ENCODE results near the gene SLC25A21.

SLC25A21 gene

DNA sequence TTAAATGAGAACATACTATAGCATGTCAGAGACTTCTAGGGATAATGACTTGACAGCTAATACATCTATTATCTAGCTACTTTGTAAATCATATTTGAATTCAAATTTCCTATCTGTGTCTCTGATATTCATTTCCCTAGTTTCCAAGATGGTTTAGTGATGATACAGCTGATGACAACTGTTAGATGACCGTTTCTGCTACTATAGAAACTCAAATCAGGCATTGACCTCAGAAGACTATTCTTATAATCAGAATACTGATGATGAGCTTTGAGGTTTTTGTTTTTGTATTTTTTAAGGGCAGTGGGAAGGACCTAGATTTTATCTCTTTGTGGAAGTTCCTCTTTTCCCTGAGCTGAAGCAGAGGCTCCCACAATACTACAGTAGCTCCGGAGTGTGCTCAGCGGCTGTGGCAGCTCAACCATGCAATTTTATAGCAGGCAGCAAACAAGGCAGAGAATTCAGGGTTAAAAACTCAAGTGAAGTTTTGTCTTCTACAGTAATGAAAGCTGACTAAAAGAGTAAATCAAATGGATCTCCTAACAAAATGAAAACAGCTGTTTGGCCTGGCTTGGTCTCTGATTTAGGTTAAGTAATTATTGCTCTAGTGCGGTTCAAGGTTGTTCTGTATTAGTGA is 145.1 kb downstream of the SLC25A21 start (continued):
- TF ChIP-seq, protein P1, sequence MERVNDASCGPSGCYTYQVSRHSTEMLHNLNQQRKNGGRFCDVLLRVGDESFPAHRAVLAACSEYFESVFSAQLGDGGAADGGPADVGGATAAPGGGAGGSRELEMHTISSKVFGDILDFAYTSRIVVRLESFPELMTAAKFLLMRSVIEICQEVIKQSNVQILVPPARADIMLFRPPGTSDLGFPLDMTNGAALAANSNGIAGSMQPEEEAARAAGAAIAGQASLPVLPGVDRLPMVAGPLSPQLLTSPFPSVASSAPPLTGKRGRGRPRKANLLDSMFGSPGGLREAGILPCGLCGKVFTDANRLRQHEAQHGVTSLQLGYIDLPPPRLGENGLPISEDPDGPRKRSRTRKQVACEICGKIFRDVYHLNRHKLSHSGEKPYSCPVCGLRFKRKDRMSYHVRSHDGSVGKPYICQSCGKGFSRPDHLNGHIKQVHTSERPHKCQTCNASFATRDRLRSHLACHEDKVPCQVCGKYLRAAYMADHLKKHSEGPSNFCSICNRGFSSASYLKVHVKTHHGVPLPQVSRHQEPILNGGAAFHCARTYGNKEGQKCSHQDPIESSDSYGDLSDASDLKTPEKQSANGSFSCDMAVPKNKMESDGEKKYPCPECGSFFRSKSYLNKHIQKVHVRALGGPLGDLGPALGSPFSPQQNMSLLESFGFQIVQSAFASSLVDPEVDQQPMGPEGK (CRISPR knock-in tag; IDR thresholded peaks at IDR 0.05; ENCODE audit: borderline replicate concordance): no peak
- TF ChIP-seq ARNTL (CRISPR knock-in tag; IDR thresholded peaks at IDR 0.05; ENCODE audit: borderline replicate concordance, low read depth) (no peak), OSR1 (CRISPR knock-in tag; IDR thresholded peaks at IDR 0.05) (no peak), BACH2 (CRISPR knock-in tag; IDR thresholded peaks at IDR 0.05; ENCODE audit: borderline replicate concordance) (no peak)

DNA sequence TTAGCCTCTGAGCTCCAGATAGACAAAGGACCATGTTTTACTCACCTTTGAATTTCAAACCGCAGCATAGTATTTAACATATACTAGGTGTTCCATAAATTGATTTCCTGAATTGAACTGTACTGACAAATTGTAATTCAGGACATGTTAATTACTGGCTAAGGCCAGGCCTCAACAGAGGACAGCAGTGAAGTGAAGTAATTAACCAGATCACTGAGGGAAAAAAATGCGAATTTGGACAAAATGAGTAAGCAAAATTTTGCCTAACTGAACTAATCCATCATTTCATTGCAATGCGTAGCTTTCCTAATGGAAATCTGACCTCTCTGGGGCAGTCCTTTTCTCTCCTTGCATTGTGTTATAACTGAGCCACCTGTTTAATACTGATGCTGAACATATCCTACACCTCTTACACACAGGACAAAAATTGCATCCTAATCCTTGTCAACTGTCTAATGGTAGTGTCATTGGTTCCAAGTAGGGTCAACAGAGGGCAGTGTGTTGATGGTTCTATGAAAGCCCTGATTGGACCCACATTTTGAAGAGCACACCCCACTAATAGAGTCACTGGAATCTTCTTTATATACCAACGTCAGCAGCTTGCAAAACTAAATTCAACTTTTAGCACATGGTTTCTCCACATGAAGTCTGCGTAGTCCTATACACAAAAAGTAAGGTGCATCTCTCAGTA is 148.4 kb downstream of the SLC25A21 start:
- no peak for ATAC-seq
- TF ChIP-seq BACH2 (CRISPR knock-in tag; IDR thresholded peaks at IDR 0.05; ENCODE audit: borderline replicate concordance) (no peak), GLIS3 (CRISPR knock-in tag; IDR thresholded peaks at IDR 0.05) (no peak), TOX (CRISPR knock-in tag; IDR thresholded peaks at IDR 0.05; ENCODE audit: borderline replicate concordance) (no peak), ZNF70 (CRISPR knock-in tag; IDR thresholded peaks at IDR 0.05) (no peak), ZNF8 (CRISPR knock-in tag; IDR thresholded peaks at IDR 0.05) (no peak), RARB (CRISPR knock-in tag; IDR thresholded peaks at IDR 0.05) (no peak), ZFP3 (CRISPR knock-in tag; IDR thresholded peaks at IDR 0.05) (no peak), PPARA (CRISPR knock-in tag; IDR thresholded peaks at IDR 0.05; ENCODE audit: borderline replicate concordance) (no peak), CSDC2 (CRISPR knock-in tag; IDR thresholded peaks at IDR 0.05) (no peak), ZFP30 (CRISPR knock-in tag; IDR thresholded peaks at IDR 0.05) (no peak), TCF4 (CRISPR knock-in tag; IDR thresholded peaks at IDR 0.05; ENCODE audit: borderline replicate concordance) (no peak)
- TF ChIP-seq, protein P2, sequence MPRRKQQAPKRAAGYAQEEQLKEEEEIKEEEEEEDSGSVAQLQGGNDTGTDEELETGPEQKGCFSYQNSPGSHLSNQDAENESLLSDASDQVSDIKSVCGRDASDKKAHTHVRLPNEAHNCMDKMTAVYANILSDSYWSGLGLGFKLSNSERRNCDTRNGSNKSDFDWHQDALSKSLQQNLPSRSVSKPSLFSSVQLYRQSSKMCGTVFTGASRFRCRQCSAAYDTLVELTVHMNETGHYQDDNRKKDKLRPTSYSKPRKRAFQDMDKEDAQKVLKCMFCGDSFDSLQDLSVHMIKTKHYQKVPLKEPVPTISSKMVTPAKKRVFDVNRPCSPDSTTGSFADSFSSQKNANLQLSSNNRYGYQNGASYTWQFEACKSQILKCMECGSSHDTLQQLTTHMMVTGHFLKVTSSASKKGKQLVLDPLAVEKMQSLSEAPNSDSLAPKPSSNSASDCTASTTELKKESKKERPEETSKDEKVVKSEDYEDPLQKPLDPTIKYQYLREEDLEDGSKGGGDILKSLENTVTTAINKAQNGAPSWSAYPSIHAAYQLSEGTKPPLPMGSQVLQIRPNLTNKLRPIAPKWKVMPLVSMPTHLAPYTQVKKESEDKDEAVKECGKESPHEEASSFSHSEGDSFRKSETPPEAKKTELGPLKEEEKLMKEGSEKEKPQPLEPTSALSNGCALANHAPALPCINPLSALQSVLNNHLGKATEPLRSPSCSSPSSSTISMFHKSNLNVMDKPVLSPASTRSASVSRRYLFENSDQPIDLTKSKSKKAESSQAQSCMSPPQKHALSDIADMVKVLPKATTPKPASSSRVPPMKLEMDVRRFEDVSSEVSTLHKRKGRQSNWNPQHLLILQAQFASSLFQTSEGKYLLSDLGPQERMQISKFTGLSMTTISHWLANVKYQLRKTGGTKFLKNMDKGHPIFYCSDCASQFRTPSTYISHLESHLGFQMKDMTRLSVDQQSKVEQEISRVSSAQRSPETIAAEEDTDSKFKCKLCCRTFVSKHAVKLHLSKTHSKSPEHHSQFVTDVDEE (CRISPR knock-in tag; IDR thresholded peaks at IDR 0.05): no peak
- TF ChIP-seq, protein P3, sequence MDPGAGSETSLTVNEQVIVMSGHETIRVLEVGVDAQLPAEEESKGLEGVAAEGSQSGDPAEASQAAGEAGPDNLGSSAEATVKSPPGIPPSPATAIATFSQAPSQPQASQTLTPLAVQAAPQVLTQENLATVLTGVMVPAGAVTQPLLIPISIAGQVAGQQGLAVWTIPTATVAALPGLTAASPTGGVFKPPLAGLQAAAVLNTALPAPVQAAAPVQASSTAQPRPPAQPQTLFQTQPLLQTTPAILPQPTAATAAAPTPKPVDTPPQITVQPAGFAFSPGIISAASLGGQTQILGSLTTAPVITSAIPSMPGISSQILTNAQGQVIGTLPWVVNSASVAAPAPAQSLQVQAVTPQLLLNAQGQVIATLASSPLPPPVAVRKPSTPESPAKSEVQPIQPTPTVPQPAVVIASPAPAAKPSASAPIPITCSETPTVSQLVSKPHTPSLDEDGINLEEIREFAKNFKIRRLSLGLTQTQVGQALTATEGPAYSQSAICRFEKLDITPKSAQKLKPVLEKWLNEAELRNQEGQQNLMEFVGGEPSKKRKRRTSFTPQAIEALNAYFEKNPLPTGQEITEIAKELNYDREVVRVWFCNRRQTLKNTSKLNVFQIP (CRISPR knock-in tag; IDR thresholded peaks at IDR 0.05; ENCODE audit: borderline replicate concordance, low read depth): no peak
- TF ChIP-seq, protein P4, sequence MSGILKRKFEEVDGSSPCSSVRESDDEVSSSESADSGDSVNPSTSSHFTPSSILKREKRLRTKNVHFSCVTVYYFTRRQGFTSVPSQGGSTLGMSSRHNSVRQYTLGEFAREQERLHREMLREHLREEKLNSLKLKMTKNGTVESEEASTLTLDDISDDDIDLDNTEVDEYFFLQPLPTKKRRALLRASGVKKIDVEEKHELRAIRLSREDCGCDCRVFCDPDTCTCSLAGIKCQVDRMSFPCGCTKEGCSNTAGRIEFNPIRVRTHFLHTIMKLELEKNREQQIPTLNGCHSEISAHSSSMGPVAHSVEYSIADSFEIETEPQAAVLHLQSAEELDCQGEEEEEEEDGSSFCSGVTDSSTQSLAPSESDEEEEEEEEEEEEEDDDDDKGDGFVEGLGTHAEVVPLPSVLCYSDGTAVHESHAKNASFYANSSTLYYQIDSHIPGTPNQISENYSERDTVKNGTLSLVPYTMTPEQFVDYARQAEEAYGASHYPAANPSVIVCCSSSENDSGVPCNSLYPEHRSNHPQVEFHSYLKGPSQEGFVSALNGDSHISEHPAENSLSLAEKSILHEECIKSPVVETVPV (CRISPR knock-in tag; IDR thresholded peaks at IDR 0.05): no peak
- TF ChIP-seq, protein P5, sequence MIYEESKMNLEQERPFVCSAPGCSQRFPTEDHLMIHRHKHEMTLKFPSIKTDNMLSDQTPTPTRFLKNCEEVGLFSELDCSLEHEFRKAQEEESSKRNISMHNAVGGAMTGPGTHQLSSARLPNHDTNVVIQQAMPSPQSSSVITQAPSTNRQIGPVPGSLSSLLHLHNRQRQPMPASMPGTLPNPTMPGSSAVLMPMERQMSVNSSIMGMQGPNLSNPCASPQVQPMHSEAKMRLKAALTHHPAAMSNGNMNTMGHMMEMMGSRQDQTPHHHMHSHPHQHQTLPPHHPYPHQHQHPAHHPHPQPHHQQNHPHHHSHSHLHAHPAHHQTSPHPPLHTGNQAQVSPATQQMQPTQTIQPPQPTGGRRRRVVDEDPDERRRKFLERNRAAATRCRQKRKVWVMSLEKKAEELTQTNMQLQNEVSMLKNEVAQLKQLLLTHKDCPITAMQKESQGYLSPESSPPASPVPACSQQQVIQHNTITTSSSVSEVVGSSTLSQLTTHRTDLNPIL (CRISPR knock-in tag; IDR thresholded peaks at IDR 0.05; ENCODE audit: low read depth): no peak

DNA sequence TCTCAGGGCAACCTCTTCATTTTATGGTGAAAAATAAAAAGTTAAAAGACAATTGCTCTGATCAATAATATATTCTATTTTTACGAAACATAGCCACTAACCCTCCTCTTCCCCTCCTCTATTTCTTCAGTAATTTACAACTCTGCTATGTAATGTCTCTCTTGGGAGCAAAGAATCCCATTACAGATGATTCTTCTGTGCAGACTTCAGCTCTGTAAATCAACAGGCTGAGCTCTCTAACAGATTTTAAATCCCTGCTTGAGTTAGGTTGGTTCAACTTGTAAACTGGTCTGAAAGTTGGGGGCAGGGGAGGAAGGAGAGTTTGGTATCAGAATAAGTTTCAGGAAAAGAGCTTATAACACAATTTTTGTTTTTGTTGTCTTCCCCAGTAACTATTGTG is 151.0 kb downstream of the SLC25A21 start:
- no peak for ATAC-seq
- TF ChIP-seq ZFP30 (CRISPR knock-in tag; IDR thresholded peaks at IDR 0.05): no peak
- no peak for TF ChIP-seq OSR1 (CRISPR knock-in tag; IDR thresholded peaks at IDR 0.05)
- no peak for TF ChIP-seq BACH2 (CRISPR knock-in tag; IDR thresholded peaks at IDR 0.05; ENCODE audit: borderline replicate concordance)
- TF ChIP-seq TCF4 (CRISPR knock-in tag; IDR thresholded peaks at IDR 0.05; ENCODE audit: borderline replicate concordance): no peak
- TF ChIP-seq, protein P3 (CRISPR knock-in tag; IDR thresholded peaks at IDR 0.05; ENCODE audit: borderline replicate concordance, low read depth): no peak
- TF ChIP-seq SNAI2 (CRISPR knock-in tag; IDR thresholded peaks at IDR 0.05): no peak
- no peak for TF ChIP-seq RARB (CRISPR knock-in tag; IDR thresholded peaks at IDR 0.05)
- no peak for TF ChIP-seq ISL1 (CRISPR knock-in tag; IDR thresholded peaks at IDR 0.05)
- TF ChIP-seq ARNTL (CRISPR knock-in tag; IDR thresholded peaks at IDR 0.05; ENCODE audit: borderline replicate concordance, low read depth): no peak
- no peak for TF ChIP-seq GLIS3 (CRISPR knock-in tag; IDR thresholded peaks at IDR 0.05)
- TF ChIP-seq, protein P2 (CRISPR knock-in tag; IDR thresholded peaks at IDR 0.05): no peak
- TF ChIP-seq ZNF70 (CRISPR knock-in tag; IDR thresholded peaks at IDR 0.05): no peak
- no peak for TF ChIP-seq TOX (CRISPR knock-in tag; IDR thresholded peaks at IDR 0.05; ENCODE audit: borderline replicate concordance)
- TF ChIP-seq PPARA (CRISPR knock-in tag; IDR thresholded peaks at IDR 0.05; ENCODE audit: borderline replicate concordance): no peak
